GM23338 (cell line): ENCODE results near the gene ISLR2. TPM values are rescaled to one million over a fixed set of nuclear protein-coding genes. Genes with fewer than 3 reads are reported as not detected.

Experiments
- ATAC-seq: fragments of 200-7000 bp; cut with Tn5 transposase; 3 replicates; pipeline ENCODE4 v1.9.1; 2020
- DNase-seq: peaks from one replicate; pipeline ENCODE4 v3.0.0-alpha.2; 2015; ENCODE audit warnings: low spot score
- H2AFZ ChIP-seq: fragments of 200-600 bp; sonication (generic); 2 replicates; pipeline ENCODE4 v1.8.0; 2016; ENCODE audit warnings: antibody characterized with exemption, mild to moderate bottlenecking, moderate library complexity
- H3F3A ChIP-seq: fragments of 200-600 bp; sonication (generic); replicated peaks from 2 replicates; pipeline ENCODE4 v1.8.0; 2017; ENCODE audit warnings: antibody characterized with exemption, mixed run types, low read depth
- H3K27ac ChIP-seq: fragments of 200-600 bp; sonication (generic); 2 replicates; pipeline ENCODE4 v1.6.1; 2016; ENCODE audit warnings: low read depth
- H3K27me3 ChIP-seq: fragments of 200-600 bp; sonication (generic); 2 replicates; pipeline ENCODE4 v1.8.0; 2016; ENCODE audit warnings: mild to moderate bottlenecking, mixed run types, moderate library complexity; ENCODE audit not compliant: insufficient read depth
- H3K36me3 ChIP-seq: fragments of 200-600 bp; sonication (generic); 2 replicates; pipeline ENCODE4 v1.8.0; 2016; ENCODE audit warnings: mild to moderate bottlenecking; ENCODE audit not compliant: insufficient read depth
- H3K4me1 ChIP-seq: fragments of 200-600 bp; sonication (generic); 2 replicates; pipeline ENCODE4 v1.8.0; 2016; ENCODE audit warnings: mild to moderate bottlenecking, moderate library complexity; ENCODE audit not compliant: insufficient read depth
- H3K4me2 ChIP-seq: fragments of 200-600 bp; sonication (generic); 2 replicates; pipeline ENCODE4 v1.7.1; 2017; ENCODE audit warnings: mixed run types
- H3K4me3 ChIP-seq: fragments of 200-600 bp; sonication (generic); 2 replicates; pipeline ENCODE4 v1.6.1; 2016; ENCODE audit warnings: mixed run types
- H3K79me2 ChIP-seq: fragments of 200-600 bp; sonication (generic); replicated peaks from 2 replicates; pipeline ENCODE4 v1.8.0; 2017; ENCODE audit warnings: mild to moderate bottlenecking; ENCODE audit not compliant: insufficient read depth
- H3K9me2 ChIP-seq: fragments of 200-600 bp; sonication (generic); 2 replicates; pipeline ENCODE4 v1.8.0; 2017; ENCODE audit not compliant: insufficient read depth
- H4K20me1 ChIP-seq: fragments of 200-600 bp; sonication (generic); replicated peaks from 2 replicates; pipeline ENCODE4 v1.8.0; 2017; ENCODE audit warnings: mild to moderate bottlenecking; ENCODE audit not compliant: insufficient read depth
- H3K27ac Mint-ChIP-seq: 2 replicates; pipeline ENCODE4 v1.8.0; 2020; ENCODE audit warnings: inconsistent platforms, mild to moderate bottlenecking, moderate library complexity, mixed read lengths
- H3K27me3 Mint-ChIP-seq: 3 replicates; pipeline ENCODE4 v1.8.0; 2022; ENCODE audit warnings: low read depth, mild to moderate bottlenecking, moderate library complexity, mixed read lengths, inconsistent platforms; ENCODE audit not compliant: insufficient read depth, poor library complexity
- H3K36me3 Mint-ChIP-seq: 3 replicates; pipeline ENCODE4 v1.8.0; 2021; ENCODE audit warnings: low read depth, mild to moderate bottlenecking, inconsistent platforms, moderate library complexity, mixed read lengths
- H3K4me1 Mint-ChIP-seq: 3 replicates; pipeline ENCODE4 v1.8.0; 2020; ENCODE audit warnings: mild to moderate bottlenecking, inconsistent platforms, mixed read lengths
- H3K4me3 Mint-ChIP-seq: 3 replicates; pipeline ENCODE4 v1.8.0; 2021; ENCODE audit warnings: moderate library complexity, mild to moderate bottlenecking, inconsistent platforms, mixed read lengths
- H3K9me3 Mint-ChIP-seq: 3 replicates; pipeline ENCODE4 v1.8.0; 2020; ENCODE audit warnings: moderate library complexity, mild to moderate bottlenecking, inconsistent platforms, mixed read lengths
- CREB1 ChIP-seq: fragments of 250-450 bp; sonication (Bioruptor Pico); IDR thresholded peaks from 2 replicates; pipeline ENCODE4 v1.5.0; 2020; ENCODE audit warnings: low read depth, mild to moderate bottlenecking, moderate library complexity
- CTCF ChIP-seq, 2 experiments: fragments of 200-600 bp in 1 of 2; sonication (generic) in 1 of 2; conservative IDR thresholded peaks; 2 replicates each; pipeline versions ENCODE4 v1.5.1 to v1.6.1; 2016 to 2017; ENCODE audit warnings: antibody characterized with exemption in 2 of 2, low read depth in 2 of 2, mild to moderate bottlenecking in 2 of 2, moderate library complexity in 1 of 2
- ETS1 ChIP-seq: IDR thresholded peaks from 2 replicates; pipeline ENCODE4 v1.6.1; 2016; ENCODE audit warnings: antibody characterized with exemption
- EZH2 ChIP-seq: fragments of 200-600 bp; sonication (generic); IDR thresholded peaks from one replicate; pipeline ENCODE4 v1.8.0; 2017; ENCODE audit warnings: antibody characterized with exemption, mild to moderate bottlenecking, low read depth; ENCODE audit not compliant: unreplicated experiment
- EZH2phosphoT487 ChIP-seq: fragments of 200-600 bp; sonication (generic); IDR thresholded peaks from one replicate; pipeline ENCODE4 v1.8.1; 2018; ENCODE audit warnings: antibody characterized with exemption; ENCODE audit not compliant: unreplicated experiment
- JUNB ChIP-seq: IDR thresholded peaks from one replicate; pipeline ENCODE4 v1.6.1; 2016; ENCODE audit warnings: antibody characterized with exemption; ENCODE audit not compliant: unreplicated experiment
- NANOG ChIP-seq: IDR thresholded peaks from 2 replicates; pipeline ENCODE4 v1.6.1; 2016; ENCODE audit warnings: antibody characterized with exemption, borderline replicate concordance
- POLR2AphosphoS5 ChIP-seq: IDR thresholded peaks from 2 replicates; pipeline ENCODE4 v1.6.1; 2016; ENCODE audit warnings: antibody characterized with exemption, low read depth
- REST ChIP-seq: IDR thresholded peaks from one replicate; pipeline ENCODE4 v1.6.1; 2018; ENCODE audit warnings: antibody characterized with exemption; ENCODE audit not compliant: unreplicated experiment
- STAT1 ChIP-seq: IDR thresholded peaks from one replicate; pipeline ENCODE4 v1.6.1; 2016; ENCODE audit warnings: antibody characterized with exemption; ENCODE audit not compliant: unreplicated experiment
- ZNF114 ChIP-seq: fragments of 250-450 bp; sonication (Bioruptor Pico); IDR thresholded peaks from 2 replicates; pipeline ENCODE4 v1.5.0; 2020; ENCODE audit warnings: mild to moderate bottlenecking, moderate library complexity
- ZNF331 ChIP-seq: fragments of 250-450 bp; sonication (Bioruptor Pico); IDR thresholded peaks from 2 replicates; pipeline ENCODE4 v1.5.0; 2020; ENCODE audit warnings: low read depth, mild to moderate bottlenecking, moderate library complexity
- ZNF462 ChIP-seq: fragments of 250-450 bp; sonication (Bioruptor Pico); IDR thresholded peaks from 2 replicates; pipeline ENCODE4 v1.5.0; 2020; ENCODE audit warnings: mild to moderate bottlenecking, moderate library complexity
- polyA plus RNA-seq: library from polyadenylated mRNA; unstranded; fragments of >200 nt; fragmentation: Nextera tagmentation; extraction: Ambion mirVana; gene quantifications from 2 replicates; pipeline ENCODE4 v1.2.1, GENCODE V29; 2016
- total RNA-seq: library from RNA; depleted of rRNA; stranded (reverse); fragments of >200 nt; shearing (Covaris generic); gene quantifications from 2 replicates; pipeline ENCODE4 v1.2.3, GENCODE V29; 2014

Gene ISLR2
- total and polyA plus RNA-seq, 2 experiments from 2014 or later, result 0.13 to 0.21 TPM

GRCh38 chr15:74171965-74172541, 41.7 kb downstream of the ISLR2 start:
- no peak overlapping the region for H3K27ac Mint-ChIP-seq
- Histone ChIP-seq H3K4me3 (no peak overlapping the region), H3K4me2 (no peak overlapping the region), H3F3A (no peaks in the 10 kb centered on the region), H3K4me1 (peaks cover 17% of the 10 kb centered on the region), H2AFZ (no peak overlapping the region), H3K27ac (no peak overlapping the region), H3K36me3 (no peaks in the 10 kb centered on the region; the same call in 1 of the 2 replicates), H3K79me2 (no peaks in the 10 kb centered on the region), H3K9me2 (no peaks in the 10 kb centered on the region), H3K27me3 (no peaks in the 10 kb centered on the region), H4K20me1 (no peaks in the 10 kb centered on the region)
- no peaks in the 10 kb centered on the region for H3K9me3 Mint-ChIP-seq
- H3K4me3 Mint-ChIP-seq, result no peak overlapping the region
- H3K27me3 Mint-ChIP-seq, result peaks cover 30% of the 10 kb centered on the region
- no peak for ATAC-seq
- H3K36me3 Mint-ChIP-seq, result no peaks in the 10 kb centered on the region
- peaks cover 46% of the 10 kb centered on the region for H3K4me1 Mint-ChIP-seq
- no peak for DNase-seq
- no peak for TF ChIP-seq REST
- no peak for TF ChIP-seq POLR2AphosphoS5
- TF ChIP-seq EZH2phosphoT487, result no peak
- TF ChIP-seq ZNF331 (CRISPR knock-in tag), result no peak
- no peak for TF ChIP-seq NANOG
- TF ChIP-seq STAT1, result no peak
- no peak for TF ChIP-seq CREB1 (CRISPR knock-in tag)
- no peak for TF ChIP-seq ZNF114
- TF ChIP-seq ZNF462 (CRISPR knock-in tag), result no peak
- no peak for TF ChIP-seq JUNB
- TF ChIP-seq CTCF (conservative IDR thresholded peaks at IDR 0.05; ENCODE audit: low read depth in 2 of 2), result no peak
- no peak for TF ChIP-seq EZH2
- no peak for TF ChIP-seq ETS1
